Heart left ventricle (tissue), 13 donors: ENCODE data around the gene MUC15.

Source experiments
- CTCF ChIP-seq, 12 donors: fragments of 200-600 bp; sonication (generic) in 4 of 12; IDR thresholded peaks; one replicate each; pipeline versions ENCODE4 v1.5.0 to v1.8.0; 2018 to 2022; ENCODE audit warnings: antibody characterized with exemption in 12 of 12, mild to moderate bottlenecking in 5 of 12
- POLR2A ChIP-seq, 2 donors: fragments of 450-650 bp; IDR thresholded peaks; one replicate each; pipeline ENCODE4 v1.6.1; 2017; ENCODE audit warnings: antibody characterized with exemption in 2 of 2, mild to moderate bottlenecking in 2 of 2, moderate library complexity in 2 of 2
- donor health status: ischemic (EF 13 %, LVEDD 7.1; RV severe dilation, severe dysfunction).
- donor health status: DM: no; HTN: yes; CAD: no.
- donor health status: DM: no; HTN: no; CAD: no.
- donor health status: ischemic (EF 25% LVEDD 6.9; RV normal size, moderate dysfunction).
- donor health status: ischemic (EF 25% LVEDD 5.7; RV mildly dilated, moderate dysfunction).
- donor health status: ischemic (EF 35%, LVEDD 5.7; RV mildly dilated, moderate dysfunction).
- donor health status: nonischemic (EF 11% LVEDD 7.7; RV severe dilation, severe dysfunction).
- donor health status: DM: yes; HTN: yes; CAD: no.
- donor health status: PGD.
- donor health status: ischemic (EF 29% LVEDD 5.4; RV normal size, mild dysfunction).
- donor health status: nonischemic (EF 23%, LVEDD 6.1; RV moderate dilation, normal function).

- TF ChIP-seq CTCF (IDR thresholded peaks at IDR 0.05) (no peak), POLR2A (IDR thresholded peaks at IDR 0.05) (no peak)
Measured at GRCh38 chr11:26608507-26609146, 36.6 kb upstream of the MUC15 start.
